Right cardiac atrium (tissue), 5 donors: ENCODE data around the gene BNIP3. TPM values are rescaled to one million over a fixed set of nuclear protein-coding genes. Genes with fewer than 3 reads are reported as not detected.
"Not testable (repeated sequence)": the region's sequence is repeated elsewhere in the genome, so short reads cannot be mapped to it uniquely, and the experiment has no call there.

ENCODE experiments used
- ATAC-seq, 2 donors: fragments of 200-7000 bp; cut with Tn5 transposase; one replicate each; pipeline versions ENCODE4 v1.8.0 to v1.9.1; 2020; ENCODE audit warnings: moderate library complexity in 2 of 2, mild to moderate bottlenecking in 1 of 2
- DNase-seq, 3 donors: peaks; one replicate each; pipeline ENCODE4 v3.0.0-alpha.2; 2020
- H3K27ac ChIP-seq: one replicate; pipeline ENCODE4 v1.5.1; 2013; ENCODE audit warnings: mild to moderate bottlenecking, low read length, control low read depth, moderate library complexity
- H3K27me3 ChIP-seq: one replicate; pipeline ENCODE4 v1.6.1; 2013; ENCODE audit not compliant: control insufficient read depth, insufficient read depth
- H3K4me1 ChIP-seq: one replicate; pipeline ENCODE4 v1.6.1; 2013; ENCODE audit warnings: low read length; ENCODE audit not compliant: control insufficient read depth, insufficient read depth
- H3K4me3 ChIP-seq: one replicate; pipeline ENCODE4 v1.5.1; 2013; ENCODE audit warnings: low read length, control low read depth
- H3K9me3 ChIP-seq: one replicate; pipeline ENCODE4 v1.6.1; 2013; ENCODE audit warnings: low read length; ENCODE audit not compliant: control insufficient read depth
- WGBS: extraction: QIAGEN DNeasy Blood & Tissue Kit; methylation state at CpG from one replicate; pipeline ENCODE4 v1.1.7; 2013; 5-methylcytosine and 5-hydroxymethylcytosine counted together
- intact Hi-C, 4 donors: fragments of 100-400 bp; cut with DNase I; formaldehyde crosslinking; loops; one replicate each; pipeline versions ENCODE4 v1.11.0 to v1.14.0; 2022 to 2023
- polyA plus RNA-seq: library from polyadenylated mRNA; stranded (reverse); fragments of 200-250 nt; gene quantifications from one replicate; pipeline ENCODE4 v1.2.3, GENCODE V29; 2013
- total RNA-seq, 4 donors: library from RNA; stranded (reverse); fragmentation: NEBNext Ultra II Directional; extraction: Animal tissue kit (Norgen Biotek cat#: 25700); gene quantifications; one replicate each; pipeline ENCODE4 v1.2.1, GENCODE V29; 2021
- donor health status: healthy with polysubstance abuse.
- donor health status: DM: no; HTN: yes; CAD: no.
- donor health status: DM: no; HTN: no; CAD: no.
- donor health status: DM: no; HTN: yes; CAD: no; lungs with severe emphysema.
- donor health status: DM: yes; HTN: yes; CAD: no.

BNIP3 gene
- total and polyA plus RNA-seq, 5 donors: 64.8 to 114 (median 86.1) TPM

DNA sequence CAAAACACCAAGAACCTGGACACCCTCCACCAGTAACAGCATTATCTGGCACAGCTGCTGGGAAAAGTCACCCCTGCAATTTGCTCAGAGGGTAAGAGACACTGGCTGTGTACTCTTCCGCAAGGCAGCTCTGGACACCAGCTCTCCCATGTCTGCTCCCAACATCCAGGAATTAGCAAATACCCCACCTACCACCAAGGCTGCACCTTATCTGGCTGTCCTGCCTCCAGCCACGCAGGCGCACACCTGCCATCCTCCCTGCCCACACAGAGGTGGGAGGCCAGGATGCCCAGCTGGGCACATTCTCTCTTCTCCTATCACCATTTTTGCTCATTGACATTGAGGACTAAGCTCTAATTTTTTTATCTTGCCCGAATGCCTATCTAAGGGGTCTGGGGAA, 20.3 kb upstream of the BNIP3 start:
- ATAC-seq (no peak), DNase-seq (no peak)
- H3K9me3 ChIP-seq: no peaks in the 10 kb centered on the region
- H3K27me3 ChIP-seq: no peaks in the 10 kb centered on the region
- no peak overlapping the region for H3K27ac ChIP-seq
- peaks cover 7% of the 10 kb centered on the region for H3K4me1 ChIP-seq
- H3K4me3 ChIP-seq: no peak overlapping the region
- intact Hi-C loops: no loop called here
- WGBS: 84% methylated on average over 4 of the region's 4 CpGs

DNA sequence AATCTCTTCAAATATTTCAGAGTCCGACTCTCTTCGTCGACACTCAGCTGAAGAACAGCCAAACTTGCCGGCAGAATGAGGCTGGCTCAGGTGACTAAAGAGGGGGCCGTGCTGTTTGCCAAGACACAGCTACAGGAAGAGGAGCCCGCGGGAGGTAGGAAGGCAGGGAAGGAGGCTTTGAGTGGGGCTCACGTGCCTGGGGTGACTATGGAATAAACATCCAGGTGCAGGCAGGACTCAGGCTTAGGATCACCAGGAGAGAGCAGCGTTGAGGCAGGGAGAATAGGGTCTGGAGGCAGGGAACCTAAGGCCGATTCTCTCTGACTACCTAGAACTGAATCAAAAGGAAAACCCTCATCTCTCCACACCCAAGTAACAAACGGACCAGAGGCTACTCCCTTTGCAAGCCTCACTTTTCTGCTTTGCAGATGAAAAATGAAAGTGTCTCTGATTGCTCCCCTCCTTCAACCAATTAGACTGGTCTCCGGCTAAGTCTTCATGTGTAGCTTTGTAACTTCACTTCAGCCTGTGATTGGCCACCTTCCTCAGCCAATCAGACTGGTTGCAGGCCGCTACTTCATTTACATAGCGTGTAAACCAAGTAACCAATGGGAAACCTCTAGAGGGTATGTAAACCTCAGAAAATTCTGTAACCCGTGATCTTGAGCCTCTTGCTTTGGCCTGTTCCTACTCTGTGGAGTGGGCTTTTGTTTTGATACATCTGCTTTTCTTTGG, 19.7 kb upstream of the BNIP3 start:
- Histone ChIP-seq H3K9me3 (no peaks in the 10 kb centered on the region), H3K27ac (no peak overlapping the region), H3K4me3 (no peak overlapping the region), H3K4me1 (peaks cover 9% of the 10 kb centered on the region), H3K27me3 (no peaks in the 10 kb centered on the region)
- peak in 1 of 2 donors; percentile 23 for ATAC-seq
- DNase-seq: no peak
- intact Hi-C loops: no loop called here
- 56% methylated on average over 15 of the region's 15 CpGs for WGBS

DNA sequence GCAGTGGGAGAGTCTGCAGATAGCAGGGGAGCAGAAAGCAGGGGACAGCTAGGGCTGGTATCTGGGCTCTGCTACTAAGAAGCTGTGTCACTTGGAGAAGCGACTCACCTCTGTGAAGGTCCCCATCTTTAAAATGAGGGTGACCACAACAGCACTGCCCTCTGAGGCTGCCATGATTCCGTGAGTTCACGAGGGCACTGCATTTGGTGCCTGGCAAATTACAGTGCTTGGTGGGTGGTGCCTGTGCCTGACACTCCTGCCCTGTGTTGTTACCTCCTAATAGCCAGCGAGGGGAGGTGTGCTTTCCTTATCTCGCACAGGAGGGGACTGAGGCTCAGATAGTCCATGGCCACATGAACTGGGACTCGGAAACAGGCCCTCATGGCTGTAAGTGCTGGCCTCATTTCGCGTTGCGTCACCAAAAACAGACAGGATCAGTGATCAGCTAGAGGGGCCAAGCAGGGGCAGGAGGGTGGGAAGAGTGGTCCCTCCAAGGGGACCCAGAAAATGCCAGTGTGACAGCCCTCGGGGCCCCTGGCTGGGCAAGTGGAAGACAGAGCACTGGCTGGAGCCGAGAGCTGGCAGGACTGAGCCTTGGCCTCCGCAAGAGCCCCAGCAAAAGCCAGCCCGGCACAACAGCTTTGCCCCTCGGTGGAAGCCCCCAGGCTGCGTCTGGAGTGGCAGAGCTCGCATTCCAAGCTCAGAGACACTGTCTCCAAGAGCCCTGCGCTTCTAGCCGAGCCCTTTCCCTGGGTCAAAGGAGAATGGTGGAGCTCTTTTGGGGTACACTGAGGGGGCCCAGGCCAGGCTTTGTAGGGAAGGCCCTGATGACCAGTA, 17.3 kb upstream of the BNIP3 start:
- Histone ChIP-seq H3K27ac (no peak overlapping the region), H3K4me3 (no peak overlapping the region), H3K27me3 (no peaks in the 10 kb centered on the region), H3K4me1 (peaks cover 11% of the 10 kb centered on the region), H3K9me3 (no peaks in the 10 kb centered on the region)
- DNase-seq (no peak), ATAC-seq (no peak)
- intact Hi-C loops: no loop called here
- WGBS: 91% methylated on average over 18 of the region's 18 CpGs

DNA sequence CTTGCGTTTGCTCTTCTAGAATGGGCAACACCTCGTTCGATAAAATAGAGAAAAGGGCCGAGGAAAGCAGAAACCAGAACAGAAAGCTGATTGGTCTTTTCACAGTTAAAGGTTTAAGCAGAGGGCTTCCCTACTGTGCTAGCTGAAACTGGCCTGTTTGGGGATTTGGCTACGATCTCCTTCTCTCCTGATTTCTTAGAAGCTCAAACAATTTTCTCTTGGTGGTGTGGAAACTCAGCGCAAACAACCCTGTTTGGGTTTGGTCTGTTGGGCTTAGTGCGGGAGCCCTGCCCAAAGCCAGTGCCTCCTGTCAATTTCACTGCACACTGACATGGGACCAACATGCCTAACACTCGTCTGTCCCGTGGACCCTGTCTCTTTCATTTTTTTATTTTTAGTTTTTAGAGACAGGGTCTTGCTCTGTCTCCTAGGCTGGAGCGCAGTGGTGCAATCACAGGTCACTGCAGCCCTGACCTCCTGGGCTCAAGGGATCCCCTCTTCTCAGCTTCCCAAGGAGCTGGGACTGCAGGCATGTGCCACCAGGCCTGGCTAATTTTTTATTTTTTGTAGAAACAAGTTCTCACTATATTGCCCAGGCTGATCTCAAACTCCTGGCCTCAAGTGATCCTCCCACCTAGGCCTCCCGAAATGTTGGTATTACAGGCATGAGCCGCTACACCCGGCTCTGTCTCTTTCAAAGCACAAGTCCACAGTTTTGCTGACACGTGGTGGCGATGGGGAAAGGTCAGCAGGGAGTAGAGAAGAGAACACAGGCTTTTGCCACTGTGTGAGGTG, 16.5 kb upstream of the BNIP3 start:
- H3K4me3 ChIP-seq: no peak overlapping the region
- WGBS: 62% methylated on average over 15 of the region's 15 CpGs
- intact Hi-C loops: no loop called here
- peaks cover 11% of the 10 kb centered on the region for H3K4me1 ChIP-seq
- H3K27me3 ChIP-seq: no peaks in the 10 kb centered on the region
- H3K27ac ChIP-seq: peak overlapping the region; percentile 90
- ATAC-seq (no peak), DNase-seq (no peak)
- no peaks in the 10 kb centered on the region for H3K9me3 ChIP-seq

DNA sequence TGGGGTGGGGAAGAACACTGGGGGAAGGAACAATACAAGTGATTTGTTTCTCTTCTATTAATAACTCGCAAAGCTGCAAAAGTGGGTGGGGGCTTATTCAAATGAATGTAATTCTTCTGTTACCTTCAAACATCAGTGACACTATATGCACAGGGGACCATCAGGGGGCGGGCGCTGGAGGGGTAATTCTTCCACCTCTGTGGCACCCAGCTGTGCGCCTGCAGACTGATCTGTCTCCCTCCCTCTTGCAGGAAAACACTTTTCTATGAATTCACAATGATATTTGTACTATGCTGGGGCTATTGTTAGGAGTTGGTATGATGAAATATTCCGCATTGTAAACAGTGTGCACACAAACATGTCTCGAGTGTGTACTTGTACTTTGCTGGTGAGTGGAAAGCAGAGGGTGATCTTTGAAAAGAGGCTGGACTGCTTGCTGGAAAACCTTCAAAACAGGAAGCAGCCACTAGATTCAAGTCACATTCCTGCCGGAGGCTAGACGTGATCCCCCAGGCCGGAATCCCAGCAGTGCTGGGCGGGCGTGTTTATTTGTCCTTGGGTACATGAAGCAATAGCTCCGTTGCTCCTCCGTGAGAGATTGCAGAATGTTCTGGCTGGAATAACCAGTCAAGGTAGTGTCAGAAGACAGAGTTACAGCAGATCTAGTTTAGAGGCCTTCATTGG, 15.8 kb upstream of the BNIP3 start:
- Histone ChIP-seq H3K4me1 (peaks cover 11% of the 10 kb centered on the region), H3K27ac (peak overlapping the region; percentile 90), H3K4me3 (no peak overlapping the region), H3K27me3 (no peaks in the 10 kb centered on the region), H3K9me3 (no peaks in the 10 kb centered on the region)
- intact Hi-C loops: no loop called here
- DNase-seq: peak; percentile 73 to 87 (median 79)
- ATAC-seq: peak; percentile 79 to 85
- 27% methylated on average over 13 of the region's 13 CpGs for WGBS

DNA sequence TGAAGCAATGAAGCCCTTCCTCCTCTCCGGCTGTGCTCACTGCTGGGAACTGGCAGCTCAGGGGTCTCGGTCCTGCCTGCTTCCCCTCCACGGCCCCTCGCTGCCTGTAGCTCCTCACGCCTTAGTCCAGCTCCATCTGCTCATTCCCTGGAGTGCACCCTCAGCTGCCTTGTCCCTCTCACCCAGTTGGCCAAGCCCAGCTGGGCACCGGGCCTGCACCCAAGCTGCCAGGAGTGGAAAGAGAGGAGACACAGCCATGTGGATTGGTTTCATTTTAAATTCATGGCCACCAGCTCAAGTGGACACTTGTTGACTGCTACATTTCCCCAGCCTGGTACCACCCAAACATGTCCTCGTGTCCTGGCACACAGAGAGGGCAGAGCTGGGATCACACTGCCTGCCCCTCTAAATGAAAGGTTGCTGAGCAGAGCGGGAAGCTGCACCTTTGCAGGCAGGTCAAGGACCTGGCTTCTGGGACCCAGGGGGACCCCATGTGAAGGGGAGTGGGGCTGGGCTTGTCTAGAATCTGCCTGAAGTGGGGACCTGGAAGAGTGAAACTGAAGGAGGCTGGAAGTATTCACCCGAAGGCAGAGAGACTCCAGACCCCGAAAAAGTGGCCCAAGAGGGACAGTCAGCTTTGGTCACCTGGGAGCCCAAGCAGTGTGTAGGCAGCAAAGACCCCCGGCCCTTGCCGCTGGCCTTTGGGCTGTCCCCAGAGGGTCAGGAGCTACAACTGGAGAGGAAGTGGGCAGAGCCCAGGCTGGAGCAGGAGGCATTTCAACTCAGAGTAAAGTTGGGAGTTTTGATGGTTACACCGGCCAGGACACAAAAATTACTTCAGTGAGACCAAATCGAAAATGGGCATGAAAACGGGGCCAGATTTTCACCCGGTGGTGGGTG, 15.0 kb upstream of the BNIP3 start:
- H3K9me3 ChIP-seq: no peaks in the 10 kb centered on the region
- WGBS: 64% methylated on average over 16 of the region's 16 CpGs
- intact Hi-C loops: no loop called here
- peaks cover 11% of the 10 kb centered on the region for H3K4me1 ChIP-seq
- H3K4me3 ChIP-seq: no peak overlapping the region
- peak overlapping the region; percentile 40 for H3K27ac ChIP-seq
- no peaks in the 10 kb centered on the region for H3K27me3 ChIP-seq
- ATAC-seq (peak; percentile 79 to 82), DNase-seq (peak; percentile 49 to 86 (median 77))

DNA sequence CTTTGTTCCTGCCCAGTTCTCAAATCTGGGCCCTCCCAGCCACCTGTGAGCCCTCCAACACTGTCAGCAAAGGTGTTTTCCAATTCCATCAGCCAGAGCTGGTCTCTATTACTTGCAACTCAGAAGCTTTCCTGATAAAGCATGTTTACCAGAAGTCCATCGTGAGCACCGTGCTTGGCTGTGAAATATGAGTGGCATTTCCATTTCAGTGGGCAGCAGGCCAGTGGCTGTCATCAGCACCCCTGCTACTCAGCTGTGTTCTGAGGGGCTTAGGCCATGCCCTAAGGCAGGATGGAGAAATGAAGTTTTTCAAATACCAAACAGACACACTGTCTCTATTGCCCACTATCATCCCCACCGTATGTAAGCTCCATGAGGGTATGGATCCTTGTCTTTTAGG, 12.7 kb upstream of the BNIP3 start:
- 41% methylated on average over 3 of the region's 3 CpGs for WGBS
- H3K27ac ChIP-seq: no peak overlapping the region
- no peaks in the 10 kb centered on the region for H3K27me3 ChIP-seq
- no peak for ATAC-seq
- H3K9me3 ChIP-seq: no peaks in the 10 kb centered on the region
- intact Hi-C loops: no loop called here
- peaks cover 11% of the 10 kb centered on the region for H3K4me1 ChIP-seq
- no peak for DNase-seq
- H3K4me3 ChIP-seq: no peak overlapping the region

DNA sequence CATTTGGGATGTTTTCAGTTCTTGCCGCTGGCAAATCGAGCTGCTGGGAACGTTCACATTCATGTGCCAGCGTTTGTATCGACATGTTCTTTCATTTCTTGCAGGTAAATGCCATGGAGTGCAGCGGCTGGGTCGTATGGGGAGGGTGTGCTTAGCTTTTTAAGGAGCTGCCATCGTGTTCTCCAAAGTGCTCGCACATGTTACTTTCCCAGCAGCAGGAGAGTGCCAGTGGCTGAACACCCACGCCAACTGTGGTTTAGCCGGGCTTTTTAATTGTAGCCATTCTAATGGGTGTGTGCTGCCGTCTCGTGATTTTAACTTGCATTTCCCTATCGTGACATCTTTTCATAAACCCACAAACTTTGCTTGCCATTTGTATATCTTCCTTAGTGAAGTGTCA, 11.6 kb upstream of the BNIP3 start:
- H3K9me3 ChIP-seq: no peaks in the 10 kb centered on the region
- intact Hi-C loops: no loop called here
- no peak overlapping the region for H3K4me3 ChIP-seq
- H3K27me3 ChIP-seq: no peaks in the 10 kb centered on the region
- WGBS: 91% methylated on average over 14 of the region's 14 CpGs
- H3K4me1 ChIP-seq: peaks cover 10% of the 10 kb centered on the region
- ATAC-seq (no peak), DNase-seq (no peak)
- H3K27ac ChIP-seq: no peak overlapping the region

DNA sequence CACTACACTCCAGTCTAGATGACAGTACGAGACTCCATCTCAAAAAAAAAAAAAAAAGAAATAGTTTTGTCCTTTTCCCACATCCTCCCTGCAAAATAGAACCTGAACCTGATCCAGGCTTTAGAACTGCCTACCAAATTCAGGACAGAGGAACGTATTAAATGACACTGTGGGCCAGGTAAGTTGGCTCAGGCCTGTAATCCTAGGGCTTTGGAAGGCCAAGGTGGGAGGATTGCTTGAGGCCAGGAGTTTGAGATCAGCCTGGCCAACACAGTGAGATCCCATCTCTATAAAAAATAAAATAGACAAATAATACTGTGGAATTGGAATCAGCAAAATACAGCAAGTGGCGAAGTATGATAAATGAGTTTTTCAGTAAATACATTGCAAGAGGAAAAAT, 10.0 kb upstream of the BNIP3 start:
- no peak overlapping the region for H3K27ac ChIP-seq
- H3K4me3 ChIP-seq: no peak overlapping the region
- no peaks in the 10 kb centered on the region for H3K9me3 ChIP-seq
- H3K4me1 ChIP-seq: peaks cover 2% of the 10 kb centered on the region
- no peaks in the 10 kb centered on the region for H3K27me3 ChIP-seq
- DNase-seq (no peak), ATAC-seq (no peak)
- 90% methylated on average over 3 of the region's 3 CpGs for WGBS
- intact Hi-C loops: no loop called here

DNA sequence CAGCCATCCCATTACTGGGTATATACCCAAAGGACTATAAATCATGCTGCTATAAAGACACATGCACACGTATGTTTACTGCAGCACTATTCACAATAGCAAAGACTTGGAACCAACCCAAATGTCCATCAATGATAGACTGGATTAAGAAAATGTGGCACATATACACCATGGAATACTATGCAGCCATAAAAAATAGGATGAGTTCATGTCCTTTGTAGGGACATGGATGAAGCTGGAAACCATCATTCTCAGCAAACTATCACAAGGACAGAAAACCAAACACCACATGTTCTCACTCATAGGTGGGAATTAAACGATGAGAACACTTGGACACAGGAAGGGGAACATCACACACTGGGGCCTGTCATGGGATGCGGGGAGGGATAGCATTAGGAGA, 6.1 kb upstream of the BNIP3 start:
- H3K4me3 ChIP-seq, H3K4me1 ChIP-seq, intact Hi-C loops, ATAC-seq, H3K27ac ChIP-seq, H3K9me3 ChIP-seq, DNase-seq, H3K27me3 ChIP-seq: not testable (repeated sequence)
- WGBS: 99% methylated on average over 2 of the region's 3 CpGs
